SU-DHL-6 (cell line): Measurements from ENCODE around the gene FGF1.

ENCODE experiments used
- EZH2phosphoT487 ChIP-seq: fragments of 200-600 bp; sonication (generic), shearing (Covaris generic); conservative IDR thresholded peaks from 2 replicates; pipeline ENCODE4 v1.6.1; 2018; ENCODE audit warnings: mild to moderate bottlenecking, antibody characterized with exemption, low read length, moderate library complexity, mixed read lengths
- TF ChIP-seq, protein P1 (sequence below): fragments of 200-600 bp; sonication (generic); IDR thresholded peaks from one replicate; pipeline ENCODE4 v1.5.1; 2017; ENCODE audit warnings: antibody characterized with exemption, mild to moderate bottlenecking, low read length, moderate library complexity; ENCODE audit not compliant: insufficient read depth, poor library complexity, severe bottlenecking

GRCh38 chr5:142618130-142618523 is 67.8 kb downstream of the FGF1 start:
- no peak for TF ChIP-seq EZH2phosphoT487
- TF ChIP-seq, protein P1, sequence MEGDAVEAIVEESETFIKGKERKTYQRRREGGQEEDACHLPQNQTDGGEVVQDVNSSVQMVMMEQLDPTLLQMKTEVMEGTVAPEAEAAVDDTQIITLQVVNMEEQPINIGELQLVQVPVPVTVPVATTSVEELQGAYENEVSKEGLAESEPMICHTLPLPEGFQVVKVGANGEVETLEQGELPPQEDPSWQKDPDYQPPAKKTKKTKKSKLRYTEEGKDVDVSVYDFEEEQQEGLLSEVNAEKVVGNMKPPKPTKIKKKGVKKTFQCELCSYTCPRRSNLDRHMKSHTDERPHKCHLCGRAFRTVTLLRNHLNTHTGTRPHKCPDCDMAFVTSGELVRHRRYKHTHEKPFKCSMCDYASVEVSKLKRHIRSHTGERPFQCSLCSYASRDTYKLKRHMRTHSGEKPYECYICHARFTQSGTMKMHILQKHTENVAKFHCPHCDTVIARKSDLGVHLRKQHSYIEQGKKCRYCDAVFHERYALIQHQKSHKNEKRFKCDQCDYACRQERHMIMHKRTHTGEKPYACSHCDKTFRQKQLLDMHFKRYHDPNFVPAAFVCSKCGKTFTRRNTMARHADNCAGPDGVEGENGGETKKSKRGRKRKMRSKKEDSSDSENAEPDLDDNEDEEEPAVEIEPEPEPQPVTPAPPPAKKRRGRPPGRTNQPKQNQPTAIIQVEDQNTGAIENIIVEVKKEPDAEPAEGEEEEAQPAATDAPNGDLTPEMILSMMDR: no peak
